Non-pigmented ciliary epithelial cell (primary cell): ENCODE measurements around the gene CENPN.

Source experiments
- DNase-seq: peaks from one replicate; pipeline ENCODE4 v3.0.0-alpha.2; 2010; ENCODE audit warnings: low read depth

The CENPN gene

DNA sequence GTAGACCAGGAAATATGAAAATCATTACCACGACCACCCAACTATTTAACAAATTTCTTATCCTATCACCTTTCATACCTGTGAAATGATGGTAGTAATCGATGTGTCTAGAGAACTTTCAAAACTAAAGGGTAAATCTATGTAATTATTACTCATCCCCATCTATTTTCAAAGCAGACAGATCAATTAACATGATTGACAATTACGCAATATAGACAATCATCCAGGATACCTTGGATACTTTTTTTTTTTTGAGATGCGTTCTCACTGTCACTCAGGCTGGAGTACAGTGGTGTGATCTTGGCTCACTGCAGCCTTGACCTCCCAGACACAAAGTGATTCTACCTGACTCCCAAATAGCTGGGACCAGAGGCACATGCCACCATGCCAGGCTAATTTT lies 74.0 kb downstream of the CENPN start:
- no peak for DNase-seq
